ENCODE data around the gene LINC01488. TPM values are rescaled to one million over a fixed set of nuclear protein-coding genes. Genes with fewer than 3 reads are reported as not detected.

Gene LINC01488
- total RNA-seq, 6 donors from 2014 or later: not detected

GRCh38 chr11:69467196-69467595, 14.3 kb upstream of the LINC01488 start:
- H3K27me3 ChIP-seq: no peaks in the 10 kb centered on the region
- DNase-seq (no peak), ATAC-seq (ENCODE audit: low FRiP score in 2 of 2) (no peak)
- H3K27ac ChIP-seq: no peak overlapping the region
- TF ChIP-seq POLR2AphosphoS5 (IDR thresholded peaks at IDR 0.05) (no peak), POLR2A (IDR thresholded peaks at IDR 0.05) (no peak), EP300 (IDR thresholded peaks at IDR 0.05) (no peak)
- 75 to 94% methylated on average over 4 of the region's 4 CpGs for WGBS, 2 donors
- peaks cover 3 to 16% (median 11%) of the 10 kb centered on the region in 4 donors for H3K4me1 ChIP-seq
- H3K9me3 ChIP-seq: no peaks in the 10 kb centered on the region
- H3K36me3 ChIP-seq: no peaks in the 10 kb centered on the region
- H3K4me3 ChIP-seq: no peak overlapping the region

GRCh38 chr11:69467646-69468045, 13.8 kb upstream of the LINC01488 start:
- Histone ChIP-seq H3K27ac (no peak overlapping the region), H3K27me3 (no peaks in the 10 kb centered on the region), H3K9me3 (no peaks in the 10 kb centered on the region), H3K4me3 (no peak overlapping the region), H3K36me3 (no peaks in the 10 kb centered on the region), H3K4me1 (peaks cover 3 to 16% (median 11%) of the 10 kb centered on the region in 4 donors)
- 84 to 86% methylated on average over 9 of the region's 9 CpGs for WGBS, 2 donors
- TF ChIP-seq POLR2AphosphoS5 (IDR thresholded peaks at IDR 0.05) (no peak), EP300 (IDR thresholded peaks at IDR 0.05) (no peak), POLR2A (IDR thresholded peaks at IDR 0.05) (no peak), CTCF (IDR thresholded peaks at IDR 0.05) (no peak)
- ATAC-seq (ENCODE audit: low FRiP score in 2 of 2) (no peak), DNase-seq (no peak)

GRCh38 chr11:69468221-69468620, 13.2 kb upstream of the LINC01488 start:
- no peak for ATAC-seq (ENCODE audit: low FRiP score in 2 of 2)
- Histone ChIP-seq H3K27ac (no peak overlapping the region), H3K4me1 (peaks cover 1 to 14% (median 7%) of the 10 kb centered on the region in 4 donors), H3K9me3 (peaks cover 0 to under 1% (median 0%) of the 10 kb centered on the region in 4 donors), H3K4me3 (no peak overlapping the region), H3K27me3 (no peaks in the 10 kb centered on the region), H3K36me3 (no peaks in the 10 kb centered on the region)
- DNase-seq: no peak
- TF ChIP-seq POLR2A (IDR thresholded peaks at IDR 0.05) (no peak), CTCF (IDR thresholded peaks at IDR 0.05) (no peak), EP300 (IDR thresholded peaks at IDR 0.05) (no peak), POLR2AphosphoS5 (IDR thresholded peaks at IDR 0.05) (no peak)
- WGBS, 2 donors: 93 to 95% methylated on average over 11 of the region's 11 CpGs

- peaks cover 0 to 6% (median 0%) of the 10 kb centered on the region in 4 donors for H3K4me1 ChIP-seq
- H3K4me3 ChIP-seq: no peak overlapping the region
- H3K36me3 ChIP-seq: no peaks in the 10 kb centered on the region
- 85 to 93% methylated on average over 19 to 25 of the region's 25 CpGs for WGBS, 2 donors
- DNase-seq: peak in 1 of 2 donors; percentile 68
- no peak for TF ChIP-seq CTCF (IDR thresholded peaks at IDR 0.05)
- TF ChIP-seq POLR2A (IDR thresholded peaks at IDR 0.05): no peak
- TF ChIP-seq POLR2AphosphoS5 (IDR thresholded peaks at IDR 0.05): no peak
- no peak for TF ChIP-seq EP300 (IDR thresholded peaks at IDR 0.05)
- no peak for ATAC-seq (ENCODE audit: low FRiP score in 2 of 2)
- H3K27ac ChIP-seq: no peak overlapping the region
- H3K27me3 ChIP-seq: no peaks in the 10 kb centered on the region
- peaks cover 0 to 8% (median 0%) of the 10 kb centered on the region in 4 donors for H3K9me3 ChIP-seq
These were observed 12.3 kb upstream of the LINC01488 start for GRCh38 chr11:69468911-69469885.

GRCh38 chr11:69470301-69470700, 11.2 kb upstream of the LINC01488 start:
- no peak for DNase-seq
- Histone ChIP-seq H3K4me3 (no peak overlapping the region), H3K27ac (no peak overlapping the region), H3K9me3 (peaks cover 0 to 8% (median 0%) of the 10 kb centered on the region in 4 donors), H3K36me3 (no peaks in the 10 kb centered on the region), H3K27me3 (no peaks in the 10 kb centered on the region), H3K4me1 (peaks cover 0 to 6% (median 0%) of the 10 kb centered on the region in 4 donors)
- no peak for TF ChIP-seq POLR2A (IDR thresholded peaks at IDR 0.05)
- no peak for TF ChIP-seq EP300 (IDR thresholded peaks at IDR 0.05)
- no peak for TF ChIP-seq POLR2AphosphoS5 (IDR thresholded peaks at IDR 0.05)
- TF ChIP-seq CTCF (IDR thresholded peaks at IDR 0.05): no peak
- ATAC-seq (ENCODE audit: low FRiP score in 2 of 2): no peak
- WGBS, 2 donors: 86 to 88% methylated on average over 8 to 9 of the region's 9 CpGs

All from upper lobe of left lung (tissue), 6 donors.